Esophagus muscularis mucosa (tissue), 3 donors: ENCODE results near the gene TMEM170A.

Experiments
- CTCF ChIP-seq, 3 experiments: fragments of 200-600 bp in 2 of 3; fragments of 450-650 bp in 1 of 3; sonication (generic) in 2 of 3; IDR thresholded peaks; one replicate each; pipeline ENCODE4 v1.5.1; 2017 to 2019; ENCODE audit warnings: antibody characterized with exemption in 3 of 3, mild to moderate bottlenecking in 2 of 3, moderate library complexity in 1 of 3
- POLR2AphosphoS5 ChIP-seq, 2 donors: sonication (generic); formaldehyde crosslinking; IDR thresholded peaks; one replicate each; pipeline ENCODE4 v1.6.1; 2017; ENCODE audit warnings: antibody characterized with exemption in 2 of 2

- TF ChIP-seq CTCF (IDR thresholded peaks at IDR 0.05) (no peak), POLR2AphosphoS5 (IDR thresholded peaks at IDR 0.05) (no peak)
Measured at GRCh38 chr16:75476817-75477216, 12.3 kb upstream of the TMEM170A start.
